ENCODE data around the gene MESD.

DNA sequence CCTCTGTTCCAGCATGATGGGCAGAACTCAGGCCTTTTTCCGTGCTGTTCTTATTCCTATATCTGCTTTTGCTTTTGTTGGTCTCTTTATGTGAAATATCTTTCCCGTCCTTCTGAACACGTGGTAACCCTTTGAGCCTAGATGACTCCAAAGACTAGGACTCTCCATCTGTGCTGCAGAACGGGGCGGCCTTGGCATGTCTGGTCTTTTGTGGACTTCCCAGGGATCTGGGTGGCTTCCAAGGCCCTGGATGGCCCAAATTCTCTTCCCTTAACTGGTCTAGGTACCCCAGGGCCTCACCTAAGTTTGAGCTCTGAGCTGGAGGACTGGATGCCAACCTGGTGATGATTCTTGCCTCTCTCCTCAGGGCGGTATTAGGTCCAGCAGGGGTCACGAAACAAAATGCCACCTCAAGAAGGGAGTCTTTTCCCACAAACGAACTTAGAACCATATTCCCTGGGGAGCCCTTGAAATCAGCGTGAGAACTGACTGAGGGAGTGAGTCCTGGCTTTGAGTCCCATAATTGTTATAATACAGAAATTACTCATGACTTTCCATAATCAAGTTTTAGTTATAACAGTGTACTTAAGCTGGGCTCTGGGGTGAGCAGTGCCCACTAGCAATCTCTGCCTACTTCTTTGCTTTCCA lies 25.0 kb upstream of the MESD start:
- TF ChIP-seq, protein P1, sequence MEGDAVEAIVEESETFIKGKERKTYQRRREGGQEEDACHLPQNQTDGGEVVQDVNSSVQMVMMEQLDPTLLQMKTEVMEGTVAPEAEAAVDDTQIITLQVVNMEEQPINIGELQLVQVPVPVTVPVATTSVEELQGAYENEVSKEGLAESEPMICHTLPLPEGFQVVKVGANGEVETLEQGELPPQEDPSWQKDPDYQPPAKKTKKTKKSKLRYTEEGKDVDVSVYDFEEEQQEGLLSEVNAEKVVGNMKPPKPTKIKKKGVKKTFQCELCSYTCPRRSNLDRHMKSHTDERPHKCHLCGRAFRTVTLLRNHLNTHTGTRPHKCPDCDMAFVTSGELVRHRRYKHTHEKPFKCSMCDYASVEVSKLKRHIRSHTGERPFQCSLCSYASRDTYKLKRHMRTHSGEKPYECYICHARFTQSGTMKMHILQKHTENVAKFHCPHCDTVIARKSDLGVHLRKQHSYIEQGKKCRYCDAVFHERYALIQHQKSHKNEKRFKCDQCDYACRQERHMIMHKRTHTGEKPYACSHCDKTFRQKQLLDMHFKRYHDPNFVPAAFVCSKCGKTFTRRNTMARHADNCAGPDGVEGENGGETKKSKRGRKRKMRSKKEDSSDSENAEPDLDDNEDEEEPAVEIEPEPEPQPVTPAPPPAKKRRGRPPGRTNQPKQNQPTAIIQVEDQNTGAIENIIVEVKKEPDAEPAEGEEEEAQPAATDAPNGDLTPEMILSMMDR (IDR thresholded peaks at IDR 0.05): no peak
- TF ChIP-seq POLR2A (IDR thresholded peaks at IDR 0.05): no peak

All from Peyer's patch (tissue), 4 donors.